Kidney (tissue), 14 donors: Measurements from ENCODE around the gene ADSS1. TPM values are rescaled to one million over a fixed set of nuclear protein-coding genes. Genes with fewer than 3 reads are reported as not detected.
"Not testable (repeated sequence)": the region's sequence is repeated elsewhere in the genome, so short reads cannot be mapped to it uniquely, and the experiment has no call there.

Experiments used
- DNase-seq, 5 donors: peaks; one replicate each; pipeline ENCODE4 v3.0.0-alpha.2; 2013 to 2020
- FAIRE-seq: peaks from 2 replicates; lab custom pipeline; 2012; peaks lifted over from hg19 to GRCh38; lab: Jason Lieb, UNC
- H3K27ac ChIP-seq, 2 donors: one replicate each; pipeline ENCODE4 v1.7.0; 2013; ENCODE audit warnings: low read depth in 2 of 2, low read length in 2 of 2, inconsistent platforms in 1 of 2
- H3K27me3 ChIP-seq: one replicate; pipeline ENCODE4 v1.7.1; 2013; ENCODE audit warnings: low read length, inconsistent platforms; ENCODE audit not compliant: control insufficient read depth, insufficient read depth
- H3K36me3 ChIP-seq, 3 donors: one replicate each; pipeline versions ENCODE4 v1.7.0 to v1.7.1; 2013; ENCODE audit warnings: low read length in 3 of 3, control low read depth in 1 of 3, inconsistent platforms in 1 of 3; ENCODE audit not compliant: insufficient read depth in 3 of 3, control insufficient read depth in 2 of 3
- H3K4me1 ChIP-seq, 3 donors: one replicate each; pipeline versions ENCODE4 v1.7.0 to v1.7.1; 2013; ENCODE audit warnings: low read length in 3 of 3, inconsistent platforms in 1 of 3, low read depth in 1 of 3; ENCODE audit not compliant: control insufficient read depth in 2 of 3, insufficient read depth in 2 of 3
- H3K4me3 ChIP-seq, 3 donors: one replicate each; pipeline versions ENCODE4 v1.7.0 to v1.8.1; 2013; ENCODE audit warnings: low read length in 3 of 3, control low read depth in 1 of 3, inconsistent platforms in 1 of 3
- H3K9ac ChIP-seq, 3 donors: one replicate each; pipeline versions ENCODE4 v1.7.0 to v1.7.1; 2013; ENCODE audit warnings: low read length in 3 of 3, control low read depth in 1 of 3, inconsistent platforms in 1 of 3
- H3K9me3 ChIP-seq, 3 donors: one replicate each; pipeline versions ENCODE4 v1.7.0 to v1.7.1; 2013; ENCODE audit warnings: low read length in 3 of 3, control low read depth in 1 of 3, inconsistent platforms in 1 of 3; ENCODE audit not compliant: control insufficient read depth in 2 of 3, insufficient read depth in 1 of 3
- intact Hi-C: fragments of 100-400 bp; cut with DNase I; formaldehyde crosslinking; loops from one replicate; pipeline ENCODE4 v1.11.1; 2022
- polyA plus RNA-seq: library from polyadenylated mRNA; stranded (reverse); fragments of 350-450 nt; fragmentation: Illumina TruSeq; extraction: RNeasy Lipid Tissue Mini Kit (QIAGEN cat#74804); gene quantifications from one replicate; pipeline ENCODE4 v1.2.3, GENCODE V29; 2014; ENCODE audit warnings: low read depth, low replicate concordance; ENCODE audit not compliant: insufficient read depth
- total RNA-seq: library from RNA; stranded (reverse); fragmentation: NEBNext Ultra II Directional; extraction: Animal tissue kit (Norgen Biotek cat#: 25700); gene quantifications from one replicate; pipeline ENCODE4 v1.2.1, GENCODE V29; 2021
- TF ChIP-seq, protein P1 (sequence below): IDR thresholded peaks from 3 replicates; pipeline ENCODE4 v1.5.1; 2012; ENCODE audit warnings: mild to moderate bottlenecking, moderate library complexity, borderline replicate concordance; ENCODE audit not compliant: insufficient read depth; ENCODE audit errors: extremely low read depth
- donor health status: control.
- donor health status: control.
- donor health status: control.
- donor health status: control.
- donor health status: control.
- donor health status: DM: yes; HTN: yes; CAD: no.
- donor health status: Normal renal cell carcinoma (clear cell type).

The ADSS1 gene
- total and polyA plus RNA-seq, 2 donors from 2014 or later: 7.5 to 16.5 TPM

DNA sequence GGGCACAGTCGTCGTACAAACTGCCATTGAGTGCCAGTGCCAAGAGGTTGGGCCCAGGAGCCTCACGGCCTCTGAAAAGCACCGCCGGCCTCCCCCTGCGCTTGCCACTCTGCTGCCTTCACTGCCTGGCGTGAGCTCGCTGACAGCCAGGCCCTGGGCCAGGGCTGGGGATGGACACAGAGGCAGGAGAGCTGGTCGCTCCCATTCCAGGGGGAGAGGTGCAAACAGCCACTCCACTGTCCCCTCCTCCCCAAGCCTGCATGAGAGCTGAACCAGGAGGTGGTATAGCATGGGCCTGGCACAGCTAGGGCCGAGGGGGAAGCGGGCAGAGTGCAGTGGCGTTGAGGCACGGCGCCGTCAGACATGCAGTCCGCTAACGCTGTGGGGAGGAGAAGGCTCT lies 4.6 kb downstream of the ADSS1 start:
- no peak for FAIRE-seq
- DNase-seq: no peak
- TF ChIP-seq, protein P1, sequence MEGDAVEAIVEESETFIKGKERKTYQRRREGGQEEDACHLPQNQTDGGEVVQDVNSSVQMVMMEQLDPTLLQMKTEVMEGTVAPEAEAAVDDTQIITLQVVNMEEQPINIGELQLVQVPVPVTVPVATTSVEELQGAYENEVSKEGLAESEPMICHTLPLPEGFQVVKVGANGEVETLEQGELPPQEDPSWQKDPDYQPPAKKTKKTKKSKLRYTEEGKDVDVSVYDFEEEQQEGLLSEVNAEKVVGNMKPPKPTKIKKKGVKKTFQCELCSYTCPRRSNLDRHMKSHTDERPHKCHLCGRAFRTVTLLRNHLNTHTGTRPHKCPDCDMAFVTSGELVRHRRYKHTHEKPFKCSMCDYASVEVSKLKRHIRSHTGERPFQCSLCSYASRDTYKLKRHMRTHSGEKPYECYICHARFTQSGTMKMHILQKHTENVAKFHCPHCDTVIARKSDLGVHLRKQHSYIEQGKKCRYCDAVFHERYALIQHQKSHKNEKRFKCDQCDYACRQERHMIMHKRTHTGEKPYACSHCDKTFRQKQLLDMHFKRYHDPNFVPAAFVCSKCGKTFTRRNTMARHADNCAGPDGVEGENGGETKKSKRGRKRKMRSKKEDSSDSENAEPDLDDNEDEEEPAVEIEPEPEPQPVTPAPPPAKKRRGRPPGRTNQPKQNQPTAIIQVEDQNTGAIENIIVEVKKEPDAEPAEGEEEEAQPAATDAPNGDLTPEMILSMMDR: no peak
- H3K9me3 ChIP-seq: no peaks in the 10 kb centered on the region
- intact Hi-C loops: no loop called here
- H3K4me3 ChIP-seq: no peak overlapping the region
- H3K27ac ChIP-seq: no peak overlapping the region
- H3K4me1 ChIP-seq: peaks cover 0 to 40% (median 13%) of the 10 kb centered on the region in 3 donors
- no peaks in the 10 kb centered on the region for H3K27me3 ChIP-seq
- H3K9ac ChIP-seq: no peak overlapping the region
- H3K36me3 ChIP-seq: no peaks in the 10 kb centered on the region

DNA sequence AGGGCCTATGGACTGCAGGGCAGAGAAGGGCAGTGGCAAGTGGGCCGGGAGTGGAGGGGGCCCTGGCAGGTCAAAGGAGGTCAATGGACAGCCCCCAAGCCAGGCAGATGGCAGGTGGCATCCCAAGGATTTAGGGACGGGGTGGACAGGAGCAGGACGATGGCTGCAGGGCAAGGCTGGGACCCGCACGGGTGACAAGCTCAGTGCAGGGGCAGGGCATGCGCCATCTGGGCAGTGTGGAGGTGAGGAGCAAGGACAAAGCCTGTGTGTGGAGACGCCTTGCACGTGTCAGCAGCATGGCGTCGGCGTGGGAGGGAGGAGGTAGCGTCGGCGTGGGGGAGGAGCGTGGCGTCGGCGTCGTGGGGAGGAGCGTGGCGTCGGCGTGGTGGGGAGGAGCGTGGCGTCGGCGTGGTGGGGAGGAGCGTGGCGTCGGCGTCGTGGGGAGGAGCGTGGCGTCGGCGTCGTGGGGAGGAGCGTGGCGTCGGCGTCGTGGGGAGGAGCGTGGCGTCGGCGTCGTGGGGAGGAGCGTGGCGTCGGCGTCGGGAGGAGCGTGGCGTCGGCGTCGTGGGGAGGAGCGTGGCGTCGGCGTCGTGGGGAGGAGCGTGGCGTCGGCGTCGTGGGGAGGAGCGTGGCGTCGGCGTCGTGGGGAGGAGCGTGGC lies 5.3 kb downstream of the ADSS1 start:
- H3K27me3 ChIP-seq, H3K4me3 ChIP-seq, FAIRE-seq, H3K36me3 ChIP-seq, H3K27ac ChIP-seq, DNase-seq, H3K9me3 ChIP-seq, intact Hi-C loops, H3K9ac ChIP-seq: not testable (repeated sequence)
- peaks cover 0 to 39% (median 13%) of the 10 kb centered on the region in 3 donors for H3K4me1 ChIP-seq

DNA sequence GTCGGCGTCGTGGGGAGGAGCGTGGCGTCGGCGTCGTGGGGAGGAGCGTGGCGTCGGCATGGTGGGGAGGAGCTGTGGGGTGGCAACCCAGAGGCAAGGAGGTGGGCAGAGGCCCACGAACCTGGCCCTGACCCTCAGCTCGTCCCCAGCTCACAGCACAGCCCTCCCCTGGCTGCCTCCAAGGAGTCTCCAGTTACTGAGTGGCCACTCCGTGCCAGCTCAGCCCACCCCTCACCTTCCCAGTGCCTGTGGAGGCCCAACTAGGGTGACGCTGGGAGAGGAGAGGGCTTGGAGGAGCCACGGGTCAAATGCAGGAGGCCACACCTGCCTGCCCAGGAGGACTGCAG lies 5.8 kb downstream of the ADSS1 start:
- TF ChIP-seq, protein P1: no peak
- no peaks in the 10 kb centered on the region for H3K27me3 ChIP-seq
- peaks cover 0 to 39% (median 11%) of the 10 kb centered on the region in 3 donors for H3K4me1 ChIP-seq
- H3K9me3 ChIP-seq: no peaks in the 10 kb centered on the region
- DNase-seq (no peak), FAIRE-seq (no peak)
- no peak overlapping the region for H3K9ac ChIP-seq
- intact Hi-C loops: no loop called here
- H3K36me3 ChIP-seq: no peaks in the 10 kb centered on the region
- H3K27ac ChIP-seq: no peak overlapping the region
- no peak overlapping the region for H3K4me3 ChIP-seq

DNA sequence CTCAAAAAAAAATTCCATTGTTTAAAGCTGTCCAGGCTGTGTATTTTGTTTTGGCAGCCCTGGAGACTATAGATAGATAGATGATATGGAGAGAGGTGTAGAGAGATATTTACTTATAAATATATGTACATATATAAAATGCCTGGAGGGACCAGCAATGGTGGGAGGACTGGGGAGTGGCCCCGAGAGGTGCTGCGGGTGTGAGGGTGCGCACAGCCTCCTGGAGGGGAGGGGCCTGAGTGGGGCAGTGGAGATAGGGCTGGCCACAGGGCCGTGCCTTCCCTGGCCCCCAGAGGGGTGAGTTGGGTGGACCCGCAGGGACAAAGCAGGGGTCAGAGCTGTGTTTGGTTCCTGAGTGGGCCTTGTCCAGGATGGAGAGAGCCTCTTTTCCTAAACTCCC lies 6.5 kb downstream of the ADSS1 start:
- TF ChIP-seq, protein P1: no peak

More for the DNA sequence above, 6.5 kb downstream of the ADSS1 start:
- H3K27me3 ChIP-seq: no peaks in the 10 kb centered on the region
- intact Hi-C loops: no loop called here
- FAIRE-seq (no peak), DNase-seq (no peak)
- no peak overlapping the region for H3K27ac ChIP-seq
- H3K9ac ChIP-seq: no peak overlapping the region
- peaks cover 0 to 42% (median 8%) of the 10 kb centered on the region in 3 donors for H3K4me1 ChIP-seq
- no peak overlapping the region for H3K4me3 ChIP-seq
- H3K36me3 ChIP-seq: no peaks in the 10 kb centered on the region
- no peaks in the 10 kb centered on the region for H3K9me3 ChIP-seq
